Measurements from ENCODE around the gene RHPN2.

The RHPN2 gene

DNA sequence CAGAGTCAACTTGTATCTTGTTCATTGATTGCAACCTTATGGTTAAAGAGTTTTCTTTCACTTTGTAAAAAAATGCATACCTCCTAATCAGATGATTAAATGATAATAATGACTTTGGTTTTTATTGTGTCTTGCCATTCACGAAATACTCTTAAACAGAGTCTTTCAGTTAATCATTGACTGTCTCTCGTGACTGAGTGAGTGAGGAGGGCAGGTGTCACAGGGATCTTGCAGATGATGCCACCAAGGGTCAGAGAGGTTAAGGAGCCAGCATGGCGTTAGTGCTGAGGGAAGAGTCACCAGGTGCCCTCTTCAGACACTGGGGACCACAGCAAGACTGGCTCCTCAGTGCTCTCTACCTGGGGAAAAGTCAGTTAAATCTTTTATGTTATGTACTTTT is 24.3 kb upstream of the RHPN2 start:
- H3K4me3 ChIP-seq (ENCODE audit: low read length), result no peak overlapping the region
- DNase-seq (ENCODE audit: low read depth), result no peak
- TF ChIP-seq, protein P1, sequence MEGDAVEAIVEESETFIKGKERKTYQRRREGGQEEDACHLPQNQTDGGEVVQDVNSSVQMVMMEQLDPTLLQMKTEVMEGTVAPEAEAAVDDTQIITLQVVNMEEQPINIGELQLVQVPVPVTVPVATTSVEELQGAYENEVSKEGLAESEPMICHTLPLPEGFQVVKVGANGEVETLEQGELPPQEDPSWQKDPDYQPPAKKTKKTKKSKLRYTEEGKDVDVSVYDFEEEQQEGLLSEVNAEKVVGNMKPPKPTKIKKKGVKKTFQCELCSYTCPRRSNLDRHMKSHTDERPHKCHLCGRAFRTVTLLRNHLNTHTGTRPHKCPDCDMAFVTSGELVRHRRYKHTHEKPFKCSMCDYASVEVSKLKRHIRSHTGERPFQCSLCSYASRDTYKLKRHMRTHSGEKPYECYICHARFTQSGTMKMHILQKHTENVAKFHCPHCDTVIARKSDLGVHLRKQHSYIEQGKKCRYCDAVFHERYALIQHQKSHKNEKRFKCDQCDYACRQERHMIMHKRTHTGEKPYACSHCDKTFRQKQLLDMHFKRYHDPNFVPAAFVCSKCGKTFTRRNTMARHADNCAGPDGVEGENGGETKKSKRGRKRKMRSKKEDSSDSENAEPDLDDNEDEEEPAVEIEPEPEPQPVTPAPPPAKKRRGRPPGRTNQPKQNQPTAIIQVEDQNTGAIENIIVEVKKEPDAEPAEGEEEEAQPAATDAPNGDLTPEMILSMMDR (IDR thresholded peaks at IDR 0.05; ENCODE audit: insufficient read depth, low read depth, low read length, missing control alignments), result no peak

DNA sequence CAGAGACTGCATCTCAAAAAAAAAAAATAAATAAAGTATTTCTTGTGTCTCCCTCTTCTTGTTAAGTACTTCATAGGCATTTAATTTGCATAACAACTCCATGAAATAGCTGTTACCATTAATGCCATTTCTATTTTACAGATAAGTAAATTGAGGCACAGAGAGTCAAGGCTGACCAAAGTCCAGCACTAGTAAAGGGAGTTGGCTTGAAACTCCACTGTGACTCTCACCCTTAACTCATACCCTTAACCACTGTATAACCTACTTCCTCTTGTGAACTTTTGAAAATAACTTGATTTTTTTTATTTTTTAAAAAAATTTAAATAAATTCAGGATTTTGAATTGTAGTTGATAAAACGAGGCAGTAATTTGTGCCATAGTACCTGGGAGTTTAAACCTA is 22.3 kb upstream of the RHPN2 start:
- TF ChIP-seq, protein P1 (IDR thresholded peaks at IDR 0.05; ENCODE audit: insufficient read depth, low read depth, low read length, missing control alignments), result no peak
- H3K4me3 ChIP-seq (ENCODE audit: low read length), result no peak overlapping the region
- DNase-seq (ENCODE audit: low read depth), result no peak

DNA sequence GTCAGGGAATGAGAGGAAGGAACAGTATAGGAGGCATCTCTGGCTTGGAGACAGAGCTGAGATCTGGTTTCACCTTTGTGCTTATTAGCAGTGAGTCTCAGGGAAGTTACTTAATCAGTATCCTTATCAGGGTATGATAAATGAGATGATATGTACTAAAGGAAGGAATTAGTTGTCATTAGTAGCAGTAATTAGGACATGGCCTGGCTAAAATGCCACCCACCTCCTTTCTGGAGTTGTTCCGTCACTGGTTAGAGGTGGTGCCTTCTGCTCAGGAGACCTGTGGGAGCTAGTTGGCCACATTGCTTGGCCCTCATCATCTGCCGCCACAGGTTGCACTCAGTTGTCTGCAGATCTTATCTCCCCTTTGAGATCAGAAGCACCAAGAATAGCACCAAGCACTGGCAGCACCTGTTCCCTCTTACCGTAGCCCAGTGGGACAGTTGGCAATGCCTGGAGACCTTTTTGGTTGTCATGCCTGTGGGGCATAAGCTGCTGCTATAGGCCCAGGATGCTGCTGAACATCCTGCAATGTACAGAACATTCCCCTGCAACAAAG is 21.0 kb upstream of the RHPN2 start:
- H3K4me3 ChIP-seq (ENCODE audit: low read length), result no peak overlapping the region
- TF ChIP-seq, protein P1 (IDR thresholded peaks at IDR 0.05; ENCODE audit: insufficient read depth, low read depth, low read length, missing control alignments), result no peak
- DNase-seq (ENCODE audit: low read depth), result no peak

DNA sequence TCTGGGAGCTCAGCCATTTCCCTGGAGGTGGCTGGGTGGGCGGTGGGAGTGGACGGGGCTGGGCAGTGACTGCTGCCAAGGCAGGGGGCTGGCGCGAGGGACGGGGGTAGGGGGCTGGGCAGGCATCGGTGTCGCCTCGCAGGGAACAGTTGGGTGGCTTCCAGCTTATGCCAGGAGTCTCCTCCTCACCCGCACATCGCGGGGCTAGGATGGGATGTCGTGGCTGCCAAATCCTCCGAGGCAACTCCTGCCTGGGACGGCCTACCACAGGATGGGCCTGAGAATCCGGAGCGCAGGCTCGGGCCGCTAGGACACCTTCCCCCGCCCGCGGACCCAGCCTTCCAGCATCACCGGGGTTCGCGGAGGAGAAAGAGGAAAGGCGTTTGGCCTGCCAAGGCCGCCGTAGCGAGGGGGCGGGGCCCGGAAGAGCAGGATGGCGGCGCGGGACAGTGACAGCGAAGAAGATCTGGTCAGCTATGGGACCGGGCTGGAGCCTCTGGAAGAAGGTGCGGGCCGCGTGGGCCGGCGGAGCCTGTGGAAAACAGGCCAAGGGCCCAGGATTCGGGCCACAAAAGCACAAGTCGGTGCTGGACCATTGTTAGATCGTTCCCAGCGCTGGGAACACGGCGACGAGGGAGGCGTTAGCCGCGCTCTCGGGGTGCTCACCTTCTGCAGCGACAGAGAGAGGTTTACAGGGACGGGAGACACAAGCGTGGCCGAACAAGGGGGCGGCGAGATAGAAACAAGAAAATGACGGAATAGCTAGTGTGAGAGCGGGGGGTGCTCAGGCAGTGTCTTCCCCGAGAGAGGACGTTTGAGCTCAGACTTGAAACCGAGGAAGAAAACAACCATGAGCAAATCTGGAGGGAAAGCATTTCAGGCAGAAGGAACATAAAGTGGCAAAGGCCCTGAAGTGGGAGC is 16.3 kb upstream of the RHPN2 start, which contains the start of gene GPATCH1:
Gene GPATCH1 (plus strand): TSS at position 421 of the 921 bp plus-strand sequence. CDS start 13 bp downstream, at position 434.
- peak within 1 kb of the TSS; percentile 92 for H3K4me3 ChIP-seq (ENCODE audit: low read length)
- DNase-seq (ENCODE audit: low read depth), result peak; percentile 86
- TF ChIP-seq, protein P1 (IDR thresholded peaks at IDR 0.05; ENCODE audit: insufficient read depth, low read depth, low read length, missing control alignments), result no peak

DNA sequence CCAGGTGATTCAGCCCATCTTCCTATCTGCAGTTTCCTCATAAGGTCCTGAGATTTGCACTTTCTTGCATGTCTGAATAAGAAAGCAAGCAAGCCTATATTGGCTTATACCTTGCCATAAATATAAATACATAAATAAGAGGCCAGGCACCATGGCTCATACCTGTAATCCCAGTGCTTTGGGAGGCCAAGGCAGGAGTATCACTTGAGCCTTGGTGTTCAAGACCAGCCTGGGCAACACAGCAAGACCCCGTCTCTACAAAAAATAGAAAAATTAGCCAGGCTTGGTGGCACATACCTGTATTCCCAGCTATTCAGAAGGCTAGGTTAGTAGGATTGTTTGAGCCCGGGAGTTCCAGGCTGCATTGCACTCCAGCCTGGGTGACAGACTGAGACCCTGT is 10.8 kb upstream of the RHPN2 start:
- H3K4me3 ChIP-seq (ENCODE audit: low read length), result no peak overlapping the region
- TF ChIP-seq, protein P1 (IDR thresholded peaks at IDR 0.05; ENCODE audit: insufficient read depth, low read depth, low read length, missing control alignments), result no peak

DNA sequence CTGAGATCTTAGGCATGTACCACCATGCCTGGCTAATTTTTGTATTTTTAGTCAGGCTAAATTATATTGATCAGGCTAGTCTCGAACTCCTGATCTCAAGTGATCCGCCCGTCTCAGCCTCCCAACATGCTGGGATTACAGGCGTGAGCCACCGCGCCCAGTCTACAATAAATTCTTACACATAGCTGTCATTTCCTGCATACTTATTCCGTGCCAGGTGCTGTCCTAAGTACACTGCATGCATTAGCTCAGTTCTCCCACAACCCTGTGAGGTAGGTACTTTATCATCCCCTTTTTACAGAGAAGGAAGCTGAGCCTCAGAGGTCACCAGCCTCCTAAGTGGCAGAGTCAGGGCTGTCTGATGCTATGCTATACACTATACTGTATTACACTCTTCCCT is 7.2 kb upstream of the RHPN2 start:
- no peak overlapping the region for H3K4me3 ChIP-seq (ENCODE audit: low read length)
- DNase-seq (ENCODE audit: low read depth), result peak; percentile 67
- TF ChIP-seq, protein P1 (IDR thresholded peaks at IDR 0.05; ENCODE audit: insufficient read depth, low read depth, low read length, missing control alignments), result no peak

More for the DNA sequence above, 10.8 kb upstream of the RHPN2 start:
- DNase-seq (ENCODE audit: low read depth), result no peak
